ENCODE data around the gene SELPLG. TPM values are rescaled to one million over a fixed set of nuclear protein-coding genes. Genes with fewer than 3 reads are reported as not detected.

Gene SELPLG
- total RNA-seq, 1 experiment from 2014 or later = 0.97 TPM

- Histone ChIP-seq H3K9ac (ENCODE audit: low read length) (no peak overlapping the region), H3K79me2 (ENCODE audit: low read length) (no peaks in the 10 kb centered on the region), H3K4me1 (ENCODE audit: low read length) (peaks cover 19% of the 10 kb centered on the region), H3K27ac (ENCODE audit: low read length) (no peak overlapping the region), H3K27me3 (ENCODE audit: low read length) (no peaks in the 10 kb centered on the region), H3K4me2 (ENCODE audit: low read depth, low read length, poor library complexity, severe bottlenecking) (no peak overlapping the region), H3K9me2 (replicated peaks; ENCODE audit: insufficient read depth, low read length) (no peaks in the 10 kb centered on the region), H3K9me3 (ENCODE audit: low read length) (no peaks in the 10 kb centered on the region), H4K20me1 (ENCODE audit: insufficient read depth, low read depth, low read length) (0 out of 2 replicates have a peak, but pooled peaks cover 5% of the 10 kb centered on the region), H3K4me3 (ENCODE audit: low read length) (no peak overlapping the region), H3K36me3 (ENCODE audit: insufficient read depth, low read length) (no peaks in the 10 kb centered on the region), H2AFZ (ENCODE audit: low read length) (no peak overlapping the region)
- DNase-seq = no peak
Observed at GRCh38 chr12:108671110-108671509, 37.4 kb upstream of the SELPLG start.

GRCh38 chr12:108670066-108670631 lies 36.5 kb upstream of the SELPLG start:
- Histone ChIP-seq H3K9me2 (replicated peaks; ENCODE audit: insufficient read depth, low read length) (no peaks in the 10 kb centered on the region), H3K4me1 (ENCODE audit: low read length) (peaks cover 28% of the 10 kb centered on the region), H3K9ac (ENCODE audit: low read length) (no peak overlapping the region), H3K36me3 (ENCODE audit: insufficient read depth, low read length) (no peaks in the 10 kb centered on the region), H4K20me1 (ENCODE audit: insufficient read depth, low read depth, low read length) (peaks cover 12% of the 10 kb centered on the region; the same call in 1 of the 2 replicates), H3K4me2 (ENCODE audit: low read depth, low read length, poor library complexity, severe bottlenecking) (no peak overlapping the region), H2AFZ (ENCODE audit: low read length) (no peak overlapping the region), H3K27me3 (ENCODE audit: low read length) (no peaks in the 10 kb centered on the region), H3K9me3 (ENCODE audit: low read length) (no peaks in the 10 kb centered on the region), H3K79me2 (ENCODE audit: low read length) (no peaks in the 10 kb centered on the region), H3K27ac (ENCODE audit: low read length) (no peak overlapping the region), H3K4me3 (ENCODE audit: low read length) (no peak overlapping the region)
- no peak for DNase-seq

- H3K9me3 ChIP-seq (ENCODE audit: low read length) = no peaks in the 10 kb centered on the region
- H4K20me1 ChIP-seq (ENCODE audit: insufficient read depth, low read depth, low read length) = peaks cover 15% of the 10 kb centered on the region; the same call in 1 of the 2 replicates
- no peak for DNase-seq
- H3K4me1 ChIP-seq (ENCODE audit: low read length) = peaks cover 44% of the 10 kb centered on the region
- no peak overlapping the region for H3K9ac ChIP-seq (ENCODE audit: low read length)
- no peaks in the 10 kb centered on the region for H3K9me2 ChIP-seq (replicated peaks; ENCODE audit: insufficient read depth, low read length)
- H3K27ac ChIP-seq (ENCODE audit: low read length) = no peak overlapping the region
- no peak overlapping the region for H3K4me3 ChIP-seq (ENCODE audit: low read length)
- no peaks in the 10 kb centered on the region for H3K36me3 ChIP-seq (ENCODE audit: insufficient read depth, low read length)
- no peak overlapping the region for H2AFZ ChIP-seq (ENCODE audit: low read length)
- no peaks in the 10 kb centered on the region for H3K27me3 ChIP-seq (ENCODE audit: low read length)
- no peaks in the 10 kb centered on the region for H3K79me2 ChIP-seq (ENCODE audit: low read length)
- H3K4me2 ChIP-seq (ENCODE audit: low read depth, low read length, poor library complexity, severe bottlenecking) = no peak overlapping the region
Observed at GRCh38 chr12:108668542-108668941, 34.8 kb upstream of the SELPLG start.

- Histone ChIP-seq H3K4me2 (ENCODE audit: low read depth, low read length, poor library complexity, severe bottlenecking) (no peak overlapping the region), H3K27me3 (ENCODE audit: low read length) (no peaks in the 10 kb centered on the region), H3K4me1 (ENCODE audit: low read length) (peaks cover 48% of the 10 kb centered on the region), H3K9me3 (ENCODE audit: low read length) (peaks cover 3% of the 10 kb centered on the region; the same call in 1 of the 2 replicates), H2AFZ (ENCODE audit: low read length) (no peak overlapping the region), H3K9me2 (replicated peaks; ENCODE audit: insufficient read depth, low read length) (no peaks in the 10 kb centered on the region), H3K27ac (ENCODE audit: low read length) (no peak overlapping the region), H3K36me3 (ENCODE audit: insufficient read depth, low read length) (no peaks in the 10 kb centered on the region), H3K4me3 (ENCODE audit: low read length) (no peak overlapping the region), H3K79me2 (ENCODE audit: low read length) (no peaks in the 10 kb centered on the region), H3K9ac (ENCODE audit: low read length) (no peak overlapping the region), H4K20me1 (ENCODE audit: insufficient read depth, low read depth, low read length) (peaks cover 15% of the 10 kb centered on the region; the same call in 1 of the 2 replicates)
- DNase-seq = no peak
Observed at GRCh38 chr12:108668063-108668462, 34.4 kb upstream of the SELPLG start.

- Histone ChIP-seq H3K27ac (ENCODE audit: low read length) (no peak overlapping the region), H4K20me1 (ENCODE audit: insufficient read depth, low read depth, low read length) (peaks cover 15% of the 10 kb centered on the region; the same call in 1 of the 2 replicates), H2AFZ (ENCODE audit: low read length) (no peak overlapping the region), H3K4me3 (ENCODE audit: low read length) (no peak overlapping the region), H3K36me3 (ENCODE audit: insufficient read depth, low read length) (no peaks in the 10 kb centered on the region), H3K79me2 (ENCODE audit: low read length) (no peaks in the 10 kb centered on the region), H3K9me2 (replicated peaks; ENCODE audit: insufficient read depth, low read length) (no peaks in the 10 kb centered on the region), H3K9me3 (ENCODE audit: low read length) (peaks cover 3% of the 10 kb centered on the region; the same call in 1 of the 2 replicates), H3K9ac (ENCODE audit: low read length) (no peak overlapping the region), H3K4me2 (ENCODE audit: low read depth, low read length, poor library complexity, severe bottlenecking) (peak overlapping the region; percentile 18), H3K27me3 (ENCODE audit: low read length) (no peaks in the 10 kb centered on the region), H3K4me1 (ENCODE audit: low read length) (peaks cover 51% of the 10 kb centered on the region)
- DNase-seq = peak; percentile 49
Observed at GRCh38 chr12:108667349-108667748, 33.7 kb upstream of the SELPLG start.

GRCh38 chr12:108666401-108666881 lies 32.7 kb upstream of the SELPLG start:
- H4K20me1 ChIP-seq (ENCODE audit: insufficient read depth, low read depth, low read length) = peaks cover 15% of the 10 kb centered on the region; the same call in 1 of the 2 replicates
- H3K4me2 ChIP-seq (ENCODE audit: low read depth, low read length, poor library complexity, severe bottlenecking) = peak overlapping the region; percentile 18
- no peaks in the 10 kb centered on the region for H3K9me2 ChIP-seq (replicated peaks; ENCODE audit: insufficient read depth, low read length)
- no peaks in the 10 kb centered on the region for H3K79me2 ChIP-seq (ENCODE audit: low read length)
- H3K9me3 ChIP-seq (ENCODE audit: low read length) = peaks cover 3% of the 10 kb centered on the region; the same call in 1 of the 2 replicates
- no peak overlapping the region; the same call in 1 of the 2 replicates for H3K9ac ChIP-seq (ENCODE audit: low read length)
- H2AFZ ChIP-seq (ENCODE audit: low read length) = no peak overlapping the region
- no peak overlapping the region for H3K4me3 ChIP-seq (ENCODE audit: low read length)
- no peak overlapping the region for H3K27ac ChIP-seq (ENCODE audit: low read length)
- no peaks in the 10 kb centered on the region for H3K27me3 ChIP-seq (ENCODE audit: low read length)
- no peak for DNase-seq
- no peaks in the 10 kb centered on the region for H3K36me3 ChIP-seq (ENCODE audit: insufficient read depth, low read length)
- peaks cover 51% of the 10 kb centered on the region for H3K4me1 ChIP-seq (ENCODE audit: low read length)

GRCh38 chr12:108665608-108666202 lies 32.0 kb upstream of the SELPLG start:
- Histone ChIP-seq H3K27ac (ENCODE audit: low read length) (no peak overlapping the region), H3K9me3 (ENCODE audit: low read length) (peaks cover 3% of the 10 kb centered on the region; the same call in 1 of the 2 replicates), H3K27me3 (ENCODE audit: low read length) (no peaks in the 10 kb centered on the region), H3K9ac (ENCODE audit: low read length) (peak overlapping the region; percentile 18; the same call in 1 of the 2 replicates), H2AFZ (ENCODE audit: low read length) (no peak overlapping the region), H4K20me1 (ENCODE audit: insufficient read depth, low read depth, low read length) (peaks cover 15% of the 10 kb centered on the region; the same call in 1 of the 2 replicates), H3K4me3 (ENCODE audit: low read length) (no peak overlapping the region), H3K9me2 (replicated peaks; ENCODE audit: insufficient read depth, low read length) (no peaks in the 10 kb centered on the region), H3K4me2 (ENCODE audit: low read depth, low read length, poor library complexity, severe bottlenecking) (peak overlapping the region; percentile 87), H3K36me3 (ENCODE audit: insufficient read depth, low read length) (no peaks in the 10 kb centered on the region), H3K4me1 (ENCODE audit: low read length) (peaks cover 51% of the 10 kb centered on the region), H3K79me2 (ENCODE audit: low read length) (no peaks in the 10 kb centered on the region)
- no peak for DNase-seq
